Trophoblast cell (in vitro differentiated cells and primary cell): ENCODE results near the gene VAV3.

ENCODE experiments used
- DNase-seq, 2 donors: peaks; one replicate each; pipeline ENCODE4 v3.0.0-alpha.2; 2016
- H2AFZ ChIP-seq: 2 replicates; pipeline ENCODE4 v1.6.1; 2013; ENCODE audit warnings: low read length, moderate library complexity, mild to moderate bottlenecking; ENCODE audit not compliant: insufficient read depth, poor library complexity
- H2AK5ac ChIP-seq: 2 replicates; pipeline ENCODE4 v1.6.1; 2013; ENCODE audit warnings: mild to moderate bottlenecking, low read length
- H2BK120ac ChIP-seq: 2 replicates; pipeline ENCODE4 v1.6.1; 2013; ENCODE audit warnings: low read length, mild to moderate bottlenecking, moderate library complexity; ENCODE audit not compliant: insufficient read depth, poor library complexity
- H2BK12ac ChIP-seq: 2 replicates; pipeline ENCODE4 v1.6.1; 2013; ENCODE audit warnings: mild to moderate bottlenecking, low read length, moderate library complexity
- H2BK5ac ChIP-seq: 2 replicates; pipeline ENCODE4 v1.6.1; 2013; ENCODE audit warnings: low read length, low read depth, moderate library complexity, mild to moderate bottlenecking; ENCODE audit not compliant: poor library complexity
- H3K14ac ChIP-seq: 2 replicates; pipeline ENCODE4 v1.6.1; 2013; ENCODE audit warnings: mild to moderate bottlenecking, low read length
- H3K18ac ChIP-seq: 2 replicates; pipeline ENCODE4 v1.6.1; 2013; ENCODE audit warnings: mild to moderate bottlenecking, low read length
- H3K23ac ChIP-seq: 2 replicates; pipeline ENCODE4 v1.6.1; 2013; ENCODE audit warnings: low read length
- H3K27ac ChIP-seq: 2 replicates; pipeline ENCODE4 v1.5.1; 2013; ENCODE audit warnings: low read depth, mild to moderate bottlenecking, inconsistent platforms, low read length, moderate library complexity
- H3K27me3 ChIP-seq: 2 replicates; pipeline ENCODE4 v1.6.1; 2013; ENCODE audit warnings: inconsistent platforms, mild to moderate bottlenecking, low read length, moderate library complexity; ENCODE audit not compliant: insufficient read depth
- H3K36me3 ChIP-seq, 2 experiments: 1 replicate in 1 of 2; 2 replicates in 1 of 2; pipeline ENCODE4 v1.6.1; 2013; ENCODE audit warnings: low read length in 2 of 2, mild to moderate bottlenecking in 2 of 2, moderate library complexity in 1 of 2; ENCODE audit not compliant: insufficient read depth in 2 of 2, control insufficient read depth in 1 of 2
- H3K4ac ChIP-seq: 2 replicates; pipeline ENCODE4 v1.6.1; 2013; ENCODE audit warnings: low read depth, mild to moderate bottlenecking, low read length, moderate library complexity
- H3K4me1 ChIP-seq, 2 experiments: 1 replicate in 1 of 2; 2 replicates in 1 of 2; pipeline ENCODE4 v1.6.1; 2013; ENCODE audit warnings: low read length in 2 of 2, mild to moderate bottlenecking in 2 of 2, moderate library complexity in 1 of 2; ENCODE audit not compliant: insufficient read depth in 2 of 2, control insufficient read depth in 1 of 2
- H3K4me2 ChIP-seq: 2 replicates; pipeline ENCODE4 v1.6.1; 2013; ENCODE audit warnings: inconsistent platforms, mild to moderate bottlenecking, low read length, moderate library complexity
- H3K4me3 ChIP-seq: 2 replicates; pipeline ENCODE4 v1.5.1; 2013; ENCODE audit warnings: mild to moderate bottlenecking, low read depth, low read length, inconsistent platforms
- H3K79me1 ChIP-seq: one replicate; pipeline ENCODE4 v1.6.1; 2013; ENCODE audit warnings: low read length
- H3K79me2 ChIP-seq: 2 replicates; pipeline ENCODE4 v1.6.1; 2013; ENCODE audit warnings: low read length, mild to moderate bottlenecking; ENCODE audit not compliant: control insufficient read depth, insufficient read depth, poor library complexity
- H3K9ac ChIP-seq: 2 replicates; pipeline ENCODE4 v1.6.1; 2013; ENCODE audit warnings: mild to moderate bottlenecking, low read length
- H3K9me3 ChIP-seq: 2 replicates; pipeline ENCODE4 v1.6.1; 2013; ENCODE audit warnings: low read depth, mild to moderate bottlenecking, control low read depth, inconsistent platforms, low read length; ENCODE audit not compliant: insufficient read depth
- H4K12ac ChIP-seq: 2 replicates; pipeline ENCODE4 v1.6.1; 2013; ENCODE audit warnings: low read depth, mild to moderate bottlenecking, low read length, moderate library complexity
- H4K8ac ChIP-seq: 2 replicates; pipeline ENCODE4 v1.6.1; 2013; ENCODE audit warnings: low read depth, mild to moderate bottlenecking, low read length, moderate library complexity
- H4K91ac ChIP-seq: one replicate; pipeline ENCODE4 v1.6.1; 2013; ENCODE audit warnings: low read depth, mild to moderate bottlenecking, low read length, moderate library complexity
- WGBS: extraction: QIAGEN DNeasy Blood & Tissue Kit; methylation state at CpG from one replicate; pipeline ENCODE4 v1.1.7; 2013; ENCODE audit warnings: missing lambda C conversion rate; ENCODE audit not compliant: insufficient read length, insufficient coverage; ENCODE audit errors: extremely low coverage; 5-methylcytosine and 5-hydroxymethylcytosine counted together

Gene VAV3

GRCh38 chr1:107679411-107679953, 285.5 kb downstream of the VAV3 start:
- Histone ChIP-seq H3K4me3 (no peak overlapping the region), H3K79me2 (no peaks in the 10 kb centered on the region), H3K9me3 (no peaks in the 10 kb centered on the region), H2AK5ac (no peak overlapping the region), H3K4me2 (no peak overlapping the region), H3K27ac (no peak overlapping the region), H4K8ac (no peak overlapping the region), H3K79me1 (no peaks in the 10 kb centered on the region), H3K4ac (no peak overlapping the region), H3K4me1 (no peaks in the 10 kb centered on the region), H2BK12ac (no peak overlapping the region), H3K36me3 (peaks cover 0 to 2% of the 10 kb centered on the region in 2 experiments), H2AFZ (no peak overlapping the region), H4K91ac (no peak overlapping the region), H2BK120ac (no peak overlapping the region), H3K23ac (no peak overlapping the region), H3K27me3 (no peaks in the 10 kb centered on the region), H3K14ac (no peak overlapping the region), H2BK5ac (no peak overlapping the region), H3K18ac (no peak overlapping the region), H3K9ac (no peak overlapping the region), H4K12ac (no peak overlapping the region)
- no CpG with 5 or more reads among the region's 2 CpGs for WGBS
- no peak for DNase-seq

- no peak overlapping the region for H3K18ac ChIP-seq
- no peaks in the 10 kb centered on the region for H3K79me1 ChIP-seq
- H3K4me1 ChIP-seq = no peaks in the 10 kb centered on the region
- H3K27me3 ChIP-seq = no peaks in the 10 kb centered on the region
- H4K8ac ChIP-seq = no peak overlapping the region
- H3K9me3 ChIP-seq = no peaks in the 10 kb centered on the region
- H3K36me3 ChIP-seq = peaks cover 0 to 2% of the 10 kb centered on the region in 2 experiments
- H3K14ac ChIP-seq = no peak overlapping the region
- no peak overlapping the region for H2BK12ac ChIP-seq
- H3K4me2 ChIP-seq = no peak overlapping the region
- no peaks in the 10 kb centered on the region for H3K79me2 ChIP-seq
- H2BK120ac ChIP-seq = no peak overlapping the region
- H3K23ac ChIP-seq = no peak overlapping the region
- H3K4ac ChIP-seq = no peak overlapping the region
- no peak overlapping the region for H2BK5ac ChIP-seq
- H3K9ac ChIP-seq = no peak overlapping the region
- no peak overlapping the region for H2AFZ ChIP-seq
- no peak for DNase-seq
- H2AK5ac ChIP-seq = no peak overlapping the region
- no peak overlapping the region for H3K4me3 ChIP-seq
- no peak overlapping the region for H3K27ac ChIP-seq
- no peak overlapping the region for H4K12ac ChIP-seq
- no CpG with 5 or more reads among the region's 2 CpGs for WGBS
- H4K91ac ChIP-seq = no peak overlapping the region
These were observed 286.0 kb downstream of the VAV3 start for GRCh38 chr1:107678993-107679392.

- Histone ChIP-seq H2AFZ (no peak overlapping the region), H3K23ac (no peak overlapping the region), H2BK5ac (no peak overlapping the region), H2BK12ac (no peak overlapping the region), H3K4me2 (peak overlapping the region; percentile 16), H3K4me3 (no peak overlapping the region), H3K4me1 (no peaks in the 10 kb centered on the region), H3K18ac (no peak overlapping the region), H3K27ac (no peak overlapping the region), H3K79me1 (no peaks in the 10 kb centered on the region), H3K9ac (no peak overlapping the region), H3K79me2 (no peaks in the 10 kb centered on the region), H3K9me3 (no peaks in the 10 kb centered on the region), H4K8ac (no peak overlapping the region), H4K12ac (no peak overlapping the region), H3K36me3 (peaks cover 0 to 2% of the 10 kb centered on the region in 2 experiments), H2BK120ac (no peak overlapping the region), H3K4ac (no peak overlapping the region), H2AK5ac (no peak overlapping the region), H3K27me3 (no peaks in the 10 kb centered on the region), H3K14ac (no peak overlapping the region), H4K91ac (no peak overlapping the region)
- DNase-seq = no peak
- WGBS = no CpG with 5 or more reads among the region's 3 CpGs
These were observed 287.3 kb downstream of the VAV3 start for GRCh38 chr1:107677697-107678096.

- H3K18ac ChIP-seq = no peak overlapping the region
These were observed 290.5 kb downstream of the VAV3 start for GRCh38 chr1:107674486-107674885.

More at GRCh38 chr1:107674486-107674885, 290.5 kb downstream of the VAV3 start:
- no peaks in the 10 kb centered on the region for H3K9me3 ChIP-seq
- H3K4me2 ChIP-seq = no peak overlapping the region
- H3K27me3 ChIP-seq = no peaks in the 10 kb centered on the region
- WGBS = no CpG with 5 or more reads among the region's 1 CpG
- H3K4me3 ChIP-seq = no peak overlapping the region
- no peak overlapping the region for H4K91ac ChIP-seq
- no peak overlapping the region for H3K4ac ChIP-seq
- DNase-seq = no peak
- no peak overlapping the region for H4K12ac ChIP-seq
- no peak overlapping the region for H3K27ac ChIP-seq
- H3K9ac ChIP-seq = no peak overlapping the region
- no peak overlapping the region for H2BK5ac ChIP-seq
- H2BK12ac ChIP-seq = no peak overlapping the region
- H2AFZ ChIP-seq = no peak overlapping the region
- H3K14ac ChIP-seq = no peak overlapping the region
- no peak overlapping the region for H3K23ac ChIP-seq
- H3K36me3 ChIP-seq = peaks cover 0 to 2% of the 10 kb centered on the region in 2 experiments
- H3K4me1 ChIP-seq = no peaks in the 10 kb centered on the region
- H3K79me2 ChIP-seq = no peaks in the 10 kb centered on the region
- no peak overlapping the region for H2BK120ac ChIP-seq
- H3K79me1 ChIP-seq = no peaks in the 10 kb centered on the region
- no peak overlapping the region for H2AK5ac ChIP-seq
- no peak overlapping the region for H4K8ac ChIP-seq
